B cell (primary cell): Measurements from ENCODE around the gene PSAP. TPM values are rescaled to one million over a fixed set of nuclear protein-coding genes. Genes with fewer than 3 reads are reported as not detected.

ENCODE experiments used
- ATAC-seq: fragments of 200-7000 bp; cut with Tn5 transposase; one replicate; pipeline ENCODE4 v1.10.0; 2021; ENCODE audit warnings: low read depth, mild to moderate bottlenecking, moderate number of reproducible peaks, moderate library complexity
- CTCF ChIA-PET: fragments of 350-600 bp; sonication (Branson Sonifier 250); formaldehyde crosslinking; loops from one replicate; lab custom pipeline; 2021; ENCODE audit warnings: antibody characterized with exemption, inconsistent platforms; lab: Charles Lee
- POLR2A ChIA-PET: fragments of 350-600 bp; sonication (Branson Sonifier 250); formaldehyde crosslinking; loops from one replicate; lab custom pipeline; 2021; ENCODE audit warnings: antibody characterized with exemption; lab: Charles Lee
- DNase-seq: peaks from one replicate; pipeline ENCODE4 v3.0.0; 2013
- H2AFZ ChIP-seq: 2 replicates; pipeline ENCODE4 v1.6.1; 2012; ENCODE audit warnings: mild to moderate bottlenecking, low read depth, low read length; ENCODE audit not compliant: insufficient read depth, poor library complexity, severe bottlenecking
- H3K27ac ChIP-seq, 2 donors: 1 replicate in 1 of 2; 2 replicates in 1 of 2; pipeline ENCODE4 v1.5.1; 2012 to 2013; ENCODE audit warnings: low read length in 2 of 2, mild to moderate bottlenecking in 2 of 2, moderate library complexity in 1 of 2
- H3K27me3 ChIP-seq, 4 experiments: fragments of 200-600 bp in 1 of 4; sonication (generic) in 1 of 4; replicated peaks in 1 of 4; 1 replicate in 2 of 4; 2 replicates in 2 of 4; pipeline versions ENCODE4 v1.6.1 to v1.7.0; 2013 to 2016; ENCODE audit warnings: low read length in 3 of 4, mild to moderate bottlenecking in 2 of 4, mixed read lengths in 1 of 4, moderate library complexity in 1 of 4; ENCODE audit not compliant: insufficient read depth in 4 of 4, control insufficient read depth in 3 of 4; ENCODE audit errors: control extremely low read depth in 1 of 4
- H3K36me3 ChIP-seq, 2 experiments: replicated peaks in 1 of 2; 1 replicate in 1 of 2; 2 replicates in 1 of 2; pipeline versions ENCODE4 v1.6.1 to v1.7.1; 2013; ENCODE audit warnings: low read length in 1 of 2; ENCODE audit not compliant: insufficient read depth in 2 of 2, control insufficient read depth in 1 of 2; ENCODE audit errors: control extremely low read depth in 1 of 2, extremely low read depth in 1 of 2
- H3K4me1 ChIP-seq, 2 donors: fragments of 200-600 bp in 1 of 2; sonication (generic) in 1 of 2; 1 replicate in 1 of 2; 2 replicates in 1 of 2; pipeline versions ENCODE4 v1.5.1 to v1.6.1; 2013 to 2017; ENCODE audit warnings: low read length in 2 of 2; ENCODE audit not compliant: control insufficient read depth in 2 of 2, insufficient read depth in 2 of 2
- H3K4me2 ChIP-seq: replicated peaks from 2 replicates; pipeline ENCODE3; 2012; ENCODE audit warnings: mild to moderate bottlenecking, low read depth, low read length; ENCODE audit not compliant: poor library complexity, severe bottlenecking
- H3K4me3 ChIP-seq, 5 experiments: fragments of 200-600 bp in 1 of 5; sonication (generic) in 1 of 5; 1 replicate in 3 of 5; 2 replicates in 2 of 5; pipeline versions ENCODE4 v1.5.1 to v1.7.0; 2011 to 2016; ENCODE audit warnings: low read length in 4 of 5, mild to moderate bottlenecking in 4 of 5, low read depth in 2 of 5, control low read depth in 1 of 5, moderate library complexity in 1 of 5; ENCODE audit not compliant: insufficient read depth in 1 of 5; ENCODE audit errors: control extremely low read depth in 1 of 5, extremely low read depth in 1 of 5
- H3K79me2 ChIP-seq: fragments of 200-600 bp; sonication (generic); one replicate; pipeline ENCODE4 v1.6.0; 2016; ENCODE audit warnings: low read length; ENCODE audit not compliant: control insufficient read depth, insufficient read depth
- H3K9ac ChIP-seq: fragments of 200-600 bp; sonication (generic); 2 replicates; pipeline ENCODE4 v1.6.1; 2017; ENCODE audit warnings: mild to moderate bottlenecking, low read length, moderate library complexity
- H3K9me3 ChIP-seq, 3 donors: one replicate each; pipeline versions ENCODE4 v1.6.1 to v1.7.1; 2013; ENCODE audit warnings: low read length in 2 of 3; ENCODE audit not compliant: control insufficient read depth in 2 of 3, insufficient read depth in 1 of 3; ENCODE audit errors: control extremely low read depth in 1 of 3
- H4K20me1 ChIP-seq: 2 replicates; pipeline ENCODE4 v1.6.0; 2012; ENCODE audit warnings: mild to moderate bottlenecking, low read length; ENCODE audit not compliant: insufficient read depth, control insufficient read depth, poor library complexity, severe bottlenecking
- H3K27ac Mint-ChIP-seq: one replicate; pipeline ENCODE4 v1.8.0; 2021; ENCODE audit warnings: mixed read lengths
- H3K27me3 Mint-ChIP-seq: one replicate; pipeline ENCODE4 v1.8.0; 2021; ENCODE audit warnings: mixed read lengths
- H3K4me1 Mint-ChIP-seq: one replicate; pipeline ENCODE4 v1.8.0; 2021; ENCODE audit warnings: mixed read lengths
- H3K4me3 Mint-ChIP-seq: one replicate; pipeline ENCODE4 v1.8.0; 2021; ENCODE audit warnings: mixed read lengths
- H3K9me3 Mint-ChIP-seq: one replicate; pipeline ENCODE4 v1.8.0; 2022; ENCODE audit warnings: mixed read lengths; ENCODE audit not compliant: insufficient read depth
- EZH2 ChIP-seq: IDR thresholded peaks from 2 replicates; pipeline ENCODE4 v1.6.1; 2012; ENCODE audit warnings: borderline replicate concordance, low read depth, mild to moderate bottlenecking, moderate library complexity, low read length; ENCODE audit not compliant: insufficient read depth, poor library complexity, severe bottlenecking
- WGBS: methylation state at CpG from one replicate; pipeline ENCODE4 v1.1.5; 2013; ENCODE audit warnings: missing lambda C conversion rate; ENCODE audit not compliant: insufficient coverage; 5-methylcytosine and 5-hydroxymethylcytosine counted together
- intact Hi-C: fragments of 100-400 bp; cut with micrococcal nuclease; formaldehyde crosslinking; loops from one replicate; pipeline ENCODE4 v1.10.0; 2022
- polyA plus RNA-seq: library from polyadenylated mRNA; depleted of rRNA; stranded (reverse); fragments of >200 nt; gene quantifications from 2 replicates; pipeline ENCODE4 v1.2.3, GENCODE V29; 2012
- total RNA-seq, 2 donors: library from RNA; stranded (reverse); fragments of 120-200 nt in 1 of 2; gene quantifications; 1 replicate in 1 of 2; 2 replicates in 1 of 2; pipeline versions ENCODE4 v1.2.3 to v1.2.4, GENCODE V29; 2013 to 2022
- TF ChIP-seq, protein P1 (sequence below): fragments of 200-600 bp; IDR thresholded peaks from one replicate; pipeline ENCODE4 v1.8.0; 2022; ENCODE audit warnings: antibody characterized with exemption, mild to moderate bottlenecking

The PSAP gene
- total and polyA plus RNA-seq, 2 donors (not counting 1 experiment from before 2014, with no cell fraction given), result 206 to 509 TPM

DNA sequence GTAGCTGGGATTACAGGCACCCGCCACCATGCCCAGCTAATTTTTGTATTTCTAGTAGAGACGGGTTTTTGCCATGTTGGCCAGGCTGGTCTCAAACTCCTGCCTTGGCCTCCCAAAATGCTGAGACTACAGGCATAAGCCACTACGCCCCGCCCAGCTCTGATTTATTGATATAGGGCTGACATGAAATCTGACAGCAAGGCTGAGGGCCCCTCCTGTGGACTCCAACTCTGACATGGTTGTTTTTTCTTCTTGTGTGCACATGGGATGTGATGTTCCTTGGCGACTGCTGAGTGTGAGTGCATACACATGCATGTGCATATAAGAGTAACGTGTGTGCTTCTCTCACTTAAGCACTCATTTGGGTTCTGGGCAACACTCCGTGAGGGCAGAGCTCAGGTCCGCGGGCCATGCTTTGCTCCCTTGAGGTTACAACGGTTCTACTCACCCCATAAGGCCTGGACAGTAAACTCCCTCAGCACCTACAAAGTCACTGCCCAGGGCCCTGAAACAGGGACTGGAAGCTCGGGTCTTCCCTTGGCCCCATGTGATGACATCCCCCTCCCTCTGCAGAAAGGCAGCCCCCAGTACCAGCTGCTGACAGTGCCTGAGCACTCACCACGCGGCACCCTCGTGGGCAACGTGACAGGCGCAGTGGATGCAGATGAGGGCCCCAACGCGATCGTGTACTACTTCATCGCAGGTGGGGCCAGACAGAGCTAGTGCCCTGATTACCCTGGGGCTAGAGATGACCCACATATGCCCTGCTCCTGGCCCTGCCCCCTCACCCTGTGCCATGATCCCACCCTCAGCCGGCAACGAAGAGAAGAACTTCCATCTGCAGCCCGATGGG lies 44.1 kb downstream of the PSAP start:
- Histone ChIP-seq H3K27ac (no peak overlapping the region), H3K27me3 (no peaks in the 10 kb centered on the region), H3K4me2 (no peak overlapping the region), H3K36me3 (no peaks in the 10 kb centered on the region), H3K9me3 (peaks cover 0 to 6% (median 0%) of the 10 kb centered on the region in 3 donors), H2AFZ (no peak overlapping the region), H3K4me3 (no peak overlapping the region), H3K4me1 (peaks cover 3 to 12% of the 10 kb centered on the region in 2 donors), H4K20me1 (no peaks in the 10 kb centered on the region), H3K79me2 (no peaks in the 10 kb centered on the region), H3K9ac (no peak overlapping the region)
- WGBS, result 95% methylated on average over 21 of the region's 23 CpGs
- intact Hi-C loops, result no loop called here
- Mint-ChIP-seq H3K4me3 (no peak overlapping the region), H3K27ac (no peak overlapping the region), H3K27me3 (peaks cover 4% of the 10 kb centered on the region), H3K9me3 (no peaks in the 10 kb centered on the region), H3K4me1 (peaks cover 9% of the 10 kb centered on the region)
- CTCF ChIA-PET, result interaction anchor here (0.7 to 3.1 kb wide), 4 partner anchors 10 to 142 kb away, joined by 3 to 9 read pairs (median 4); no protein-coding TSS in a partner anchor
- ATAC-seq, result no peak
- no peak for DNase-seq
- POLR2A ChIA-PET, result interaction anchor here (0.7 kb wide), 2 partner anchors 90 to 92 kb away, joined by 5 to 6 read pairs; no protein-coding TSS in a partner anchor
- TF ChIP-seq EZH2, result no peak
- TF ChIP-seq, protein P1, sequence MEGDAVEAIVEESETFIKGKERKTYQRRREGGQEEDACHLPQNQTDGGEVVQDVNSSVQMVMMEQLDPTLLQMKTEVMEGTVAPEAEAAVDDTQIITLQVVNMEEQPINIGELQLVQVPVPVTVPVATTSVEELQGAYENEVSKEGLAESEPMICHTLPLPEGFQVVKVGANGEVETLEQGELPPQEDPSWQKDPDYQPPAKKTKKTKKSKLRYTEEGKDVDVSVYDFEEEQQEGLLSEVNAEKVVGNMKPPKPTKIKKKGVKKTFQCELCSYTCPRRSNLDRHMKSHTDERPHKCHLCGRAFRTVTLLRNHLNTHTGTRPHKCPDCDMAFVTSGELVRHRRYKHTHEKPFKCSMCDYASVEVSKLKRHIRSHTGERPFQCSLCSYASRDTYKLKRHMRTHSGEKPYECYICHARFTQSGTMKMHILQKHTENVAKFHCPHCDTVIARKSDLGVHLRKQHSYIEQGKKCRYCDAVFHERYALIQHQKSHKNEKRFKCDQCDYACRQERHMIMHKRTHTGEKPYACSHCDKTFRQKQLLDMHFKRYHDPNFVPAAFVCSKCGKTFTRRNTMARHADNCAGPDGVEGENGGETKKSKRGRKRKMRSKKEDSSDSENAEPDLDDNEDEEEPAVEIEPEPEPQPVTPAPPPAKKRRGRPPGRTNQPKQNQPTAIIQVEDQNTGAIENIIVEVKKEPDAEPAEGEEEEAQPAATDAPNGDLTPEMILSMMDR, result no peak
